Measurements from ENCODE around the gene CEBPE. TPM values are rescaled to one million over a fixed set of nuclear protein-coding genes. Genes with fewer than 3 reads are reported as not detected.

Gene CEBPE
- total RNA-seq, 2 donors from 2014 or later: not detected

DNA sequence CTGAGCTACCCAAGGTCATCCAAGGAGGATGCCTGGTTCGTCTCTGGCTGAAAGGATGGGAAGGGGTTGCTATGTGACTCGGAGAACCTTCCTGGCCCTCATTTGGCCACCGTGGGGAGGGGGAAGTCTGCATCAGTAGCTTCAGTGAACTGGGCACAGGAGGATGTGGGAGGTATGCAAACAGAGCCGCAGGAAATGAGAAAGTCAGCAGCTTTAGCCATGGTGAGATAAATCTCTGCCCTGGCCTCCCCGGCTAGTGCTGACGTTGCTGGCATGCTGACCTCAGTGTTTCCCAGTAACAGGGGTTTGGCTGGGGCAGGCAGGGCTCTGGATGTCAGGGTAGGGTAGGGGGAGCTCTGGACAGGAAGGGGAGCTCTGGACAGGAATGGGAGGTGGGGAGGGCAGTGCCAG lies 2.3 kb upstream of the CEBPE start:
- no peaks in the 10 kb centered on the region for H3K36me3 ChIP-seq
- H3K9me3 ChIP-seq: no peaks in the 10 kb centered on the region
- ATAC-seq (ENCODE audit: insufficient number of reproducible peaks, low FRiP score, low read depth) (no peak), DNase-seq (ENCODE audit: low spot score) (no peak)
- no peaks in the 10 kb centered on the region for H3K27me3 ChIP-seq (replicated peaks; ENCODE audit: insufficient read depth)
- H3K4me3 ChIP-seq: peak overlapping the region; percentile 3
- TF ChIP-seq, protein P1, sequence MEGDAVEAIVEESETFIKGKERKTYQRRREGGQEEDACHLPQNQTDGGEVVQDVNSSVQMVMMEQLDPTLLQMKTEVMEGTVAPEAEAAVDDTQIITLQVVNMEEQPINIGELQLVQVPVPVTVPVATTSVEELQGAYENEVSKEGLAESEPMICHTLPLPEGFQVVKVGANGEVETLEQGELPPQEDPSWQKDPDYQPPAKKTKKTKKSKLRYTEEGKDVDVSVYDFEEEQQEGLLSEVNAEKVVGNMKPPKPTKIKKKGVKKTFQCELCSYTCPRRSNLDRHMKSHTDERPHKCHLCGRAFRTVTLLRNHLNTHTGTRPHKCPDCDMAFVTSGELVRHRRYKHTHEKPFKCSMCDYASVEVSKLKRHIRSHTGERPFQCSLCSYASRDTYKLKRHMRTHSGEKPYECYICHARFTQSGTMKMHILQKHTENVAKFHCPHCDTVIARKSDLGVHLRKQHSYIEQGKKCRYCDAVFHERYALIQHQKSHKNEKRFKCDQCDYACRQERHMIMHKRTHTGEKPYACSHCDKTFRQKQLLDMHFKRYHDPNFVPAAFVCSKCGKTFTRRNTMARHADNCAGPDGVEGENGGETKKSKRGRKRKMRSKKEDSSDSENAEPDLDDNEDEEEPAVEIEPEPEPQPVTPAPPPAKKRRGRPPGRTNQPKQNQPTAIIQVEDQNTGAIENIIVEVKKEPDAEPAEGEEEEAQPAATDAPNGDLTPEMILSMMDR (IDR thresholded peaks at IDR 0.05): no peak
- peak overlapping the region; percentile 61 to 64 for H3K27ac ChIP-seq
- H3K4me1 ChIP-seq (ENCODE audit: control insufficient read depth in 1 of 2, low read depth in 2 of 2): peaks cover 16 to 50% of the 10 kb centered on the region in 2 donors

DNA sequence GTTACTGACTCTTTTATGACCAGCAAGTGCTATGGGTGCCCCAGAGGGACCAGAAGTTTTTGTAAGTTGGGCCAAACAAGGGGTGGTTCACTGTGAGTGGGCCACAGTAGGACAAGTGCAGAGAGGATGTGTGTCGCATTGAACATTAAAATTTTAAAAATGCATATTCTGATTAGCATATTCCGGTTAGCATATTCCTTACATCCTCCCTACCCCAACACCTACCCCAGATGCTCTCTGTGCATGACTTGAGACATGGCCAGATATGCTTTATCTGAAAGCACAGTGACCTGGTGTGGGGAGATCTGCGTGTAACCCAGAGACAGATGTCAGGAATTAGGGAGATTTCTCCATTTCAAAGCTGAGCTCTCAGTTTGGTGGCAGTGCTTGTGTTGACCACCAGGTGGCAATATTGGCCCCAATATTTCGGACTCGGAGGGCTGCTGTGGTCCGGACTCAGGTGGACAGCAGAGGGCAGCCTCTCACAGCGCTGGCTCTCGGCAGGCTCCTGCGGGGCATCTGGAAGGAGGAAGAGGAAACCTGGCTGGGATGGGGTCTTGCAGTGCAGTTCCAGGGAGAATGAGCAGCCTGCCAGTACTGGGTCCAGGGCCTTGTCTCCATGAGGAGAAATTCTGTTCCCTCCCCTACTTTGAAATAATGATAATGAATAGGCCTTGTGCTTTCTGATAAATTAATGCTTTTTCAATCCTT lies 1.6 kb upstream of the CEBPE start:
- peak; percentile 77 for ATAC-seq (ENCODE audit: insufficient number of reproducible peaks, low FRiP score, low read depth)
- Histone ChIP-seq H3K4me3 (peak overlapping the region; percentile 3), H3K27ac (peak overlapping the region; percentile 61 to 64), H3K4me1 (ENCODE audit: control insufficient read depth in 1 of 2, low read depth in 2 of 2) (peaks cover 16 to 43% of the 10 kb centered on the region in 2 donors), H3K36me3 (no peaks in the 10 kb centered on the region), H3K9me3 (no peaks in the 10 kb centered on the region), H3K27me3 (replicated peaks; ENCODE audit: insufficient read depth) (no peaks in the 10 kb centered on the region)
- TF ChIP-seq, protein P1 (IDR thresholded peaks at IDR 0.05): peak; percentile 100
- peak; percentile 66 for DNase-seq (ENCODE audit: low spot score)

DNA sequence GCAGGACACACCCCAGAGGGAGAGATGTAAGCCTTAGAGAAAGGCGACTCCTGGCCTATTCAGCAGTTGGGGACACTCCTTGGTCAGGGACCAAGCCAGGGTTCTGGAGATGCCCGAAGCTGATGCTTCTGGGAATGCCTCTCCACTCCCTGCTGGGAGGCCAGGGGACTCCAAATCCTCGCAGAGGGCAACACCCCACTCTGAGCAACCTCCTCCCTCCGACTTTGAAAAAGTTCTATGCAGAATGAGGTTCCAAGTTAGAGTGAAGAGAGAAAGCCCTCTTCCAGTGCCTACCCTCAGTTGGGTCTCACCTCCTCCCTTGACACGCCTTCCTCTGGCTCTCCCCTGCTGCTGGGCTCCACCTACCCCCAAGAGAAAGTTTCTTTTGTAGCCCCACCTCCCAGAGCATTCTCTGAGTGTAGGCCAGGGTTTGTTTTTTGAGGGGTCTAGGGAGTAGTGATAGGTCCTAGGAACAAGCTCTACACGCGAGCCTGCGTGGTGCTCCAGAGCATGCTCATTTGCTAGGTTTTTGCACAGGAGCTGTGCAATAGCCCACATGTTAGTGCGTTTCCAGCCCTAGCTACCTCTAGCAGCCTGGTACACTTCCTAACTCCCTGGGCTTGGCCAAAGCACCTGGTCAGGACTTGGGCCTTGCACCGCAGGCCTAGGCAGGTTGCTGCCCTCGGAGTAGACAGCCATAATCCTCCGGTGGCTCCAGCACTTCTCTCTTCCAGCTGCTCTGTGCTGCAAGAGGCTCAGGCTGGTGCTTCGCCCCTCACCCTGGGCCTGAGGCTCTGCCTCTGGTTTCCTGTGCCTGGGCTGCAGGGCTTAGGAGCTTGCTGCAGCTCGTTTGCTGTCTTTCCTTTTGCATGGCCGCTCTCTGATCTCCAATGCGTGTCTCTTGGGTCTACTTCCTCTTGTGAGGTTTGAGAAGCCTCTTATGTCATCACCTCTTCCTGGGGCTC lies 590 bp upstream of the CEBPE start:
- Histone ChIP-seq H3K27me3 (replicated peaks; ENCODE audit: insufficient read depth) (no peaks in the 10 kb centered on the region), H3K4me3 (no peak overlapping the region), H3K27ac (no peak overlapping the region), H3K9me3 (no peaks in the 10 kb centered on the region), H3K4me1 (ENCODE audit: control insufficient read depth in 1 of 2, low read depth in 2 of 2) (peaks cover 8 to 32% of the 10 kb centered on the region in 2 donors), H3K36me3 (no peaks in the 10 kb centered on the region)
- DNase-seq (ENCODE audit: low spot score) (no peak), ATAC-seq (ENCODE audit: insufficient number of reproducible peaks, low FRiP score, low read depth) (no peak)
- TF ChIP-seq, protein P1 (IDR thresholded peaks at IDR 0.05): no peak

DNA sequence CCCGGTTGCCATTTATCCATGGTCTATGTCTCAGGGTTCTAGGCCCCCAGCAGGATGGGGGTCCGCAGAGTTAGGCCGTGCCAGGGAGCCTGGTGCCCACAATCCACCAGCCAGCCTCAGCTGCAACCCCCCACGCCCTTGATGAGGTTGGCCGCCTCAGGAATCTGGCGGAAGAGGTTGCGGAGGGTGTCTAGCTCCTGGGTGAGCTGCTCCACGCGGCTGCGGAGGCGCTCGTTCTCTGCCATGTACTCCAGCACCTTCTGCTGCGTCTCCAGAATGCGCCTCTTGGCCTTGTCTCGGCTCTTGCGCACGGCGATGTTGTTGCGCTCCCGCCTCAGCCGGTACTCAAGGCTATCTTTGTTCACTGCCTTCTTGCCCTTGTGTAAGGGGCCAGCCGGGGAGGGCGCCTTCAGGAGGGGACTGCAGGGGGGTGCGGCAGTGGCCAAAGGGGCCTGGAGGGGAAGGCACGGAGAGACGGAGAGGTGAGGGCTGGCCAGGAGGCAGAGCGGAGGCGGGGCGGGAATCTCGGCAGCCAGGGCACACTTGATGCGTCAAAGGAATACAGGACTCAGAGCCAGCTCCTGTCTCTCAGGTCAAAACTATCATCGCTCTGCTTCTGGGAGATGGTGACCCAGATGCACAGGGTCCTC lies 1.6 kb downstream of the CEBPE start:
- H3K9me3 ChIP-seq: no peaks in the 10 kb centered on the region
- no peak overlapping the region for H3K27ac ChIP-seq
- no peaks in the 10 kb centered on the region for H3K36me3 ChIP-seq
- no peak for DNase-seq (ENCODE audit: low spot score)
- no peak for ATAC-seq (ENCODE audit: insufficient number of reproducible peaks, low FRiP score, low read depth)
- peaks cover 8 to 16% of the 10 kb centered on the region in 2 donors for H3K4me1 ChIP-seq (ENCODE audit: control insufficient read depth in 1 of 2, low read depth in 2 of 2)
- no peak overlapping the region for H3K4me3 ChIP-seq
- TF ChIP-seq, protein P1 (IDR thresholded peaks at IDR 0.05): no peak
- H3K27me3 ChIP-seq (replicated peaks; ENCODE audit: insufficient read depth): no peaks in the 10 kb centered on the region

DNA sequence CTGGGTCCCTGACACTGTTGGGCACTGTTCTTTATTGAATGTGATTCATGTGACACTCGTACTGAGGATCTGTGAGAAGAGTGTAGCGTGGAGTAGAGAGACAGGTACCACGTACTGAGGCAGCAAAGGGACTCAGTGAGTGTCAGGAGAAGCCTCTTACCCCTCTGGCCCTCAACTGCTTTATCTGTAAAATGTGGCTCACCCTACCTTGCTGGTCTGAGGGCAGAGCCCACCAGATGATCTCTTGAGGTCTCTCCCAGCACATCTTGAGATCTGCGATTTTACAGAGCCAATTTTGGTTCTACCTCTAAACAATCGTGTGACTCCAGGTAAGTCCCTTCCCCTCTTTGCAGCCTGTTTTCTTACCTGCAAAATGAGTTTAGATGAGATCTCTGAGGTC lies 3.1 kb downstream of the CEBPE start:
- Histone ChIP-seq H3K27me3 (replicated peaks; ENCODE audit: insufficient read depth) (no peaks in the 10 kb centered on the region), H3K4me1 (ENCODE audit: control insufficient read depth in 1 of 2, low read depth in 2 of 2) (peaks cover under 1% of the 10 kb centered on the region in 2 donors), H3K9me3 (no peaks in the 10 kb centered on the region), H3K4me3 (no peak overlapping the region), H3K36me3 (no peaks in the 10 kb centered on the region), H3K27ac (no peak overlapping the region)
- TF ChIP-seq, protein P1 (IDR thresholded peaks at IDR 0.05): no peak
- no peak for ATAC-seq (ENCODE audit: insufficient number of reproducible peaks, low FRiP score, low read depth)
- no peak for DNase-seq (ENCODE audit: low spot score)

All from thoracic aorta (tissue), 2 donors.